Measurements from ENCODE around the gene ECD. TPM values are rescaled to one million over a fixed set of nuclear protein-coding genes. Genes with fewer than 3 reads are reported as not detected.

ECD gene
- total RNA-seq, 2 experiments from 2014 or later = 50.5 to 57.7 TPM

DNA sequence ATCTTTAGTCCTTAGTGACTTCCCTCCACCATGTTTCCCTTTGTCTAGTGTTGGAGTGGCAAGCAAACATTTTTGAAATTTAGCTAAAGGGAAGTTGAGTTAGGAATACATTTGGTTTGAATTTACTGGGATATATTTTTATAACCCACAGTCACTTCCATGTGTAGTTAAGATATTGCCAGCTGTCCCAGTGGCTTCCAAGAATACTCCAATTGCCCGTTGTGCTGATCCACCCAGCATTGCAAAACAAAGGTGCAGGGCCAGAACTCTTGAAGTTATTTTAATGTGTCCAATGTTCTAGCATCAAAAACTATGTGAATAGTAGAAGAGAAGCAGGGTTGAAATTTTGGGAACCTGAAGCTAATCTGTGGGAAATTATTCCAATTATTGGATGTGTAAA, 68.7 kb downstream of the ECD start:
- Histone ChIP-seq H3K27ac (ENCODE audit: low read depth in 1 of 2, low read length in 2 of 2) (no peak overlapping the region), H3K4me1 (ENCODE audit: insufficient read depth, low read length) (peaks cover 7% of the 10 kb centered on the region), H3K36me3 (ENCODE audit: insufficient read depth, low read length) (no peaks in the 10 kb centered on the region), H3K9me3 (ENCODE audit: control insufficient read depth in 1 of 2, insufficient read depth in 1 of 2, low read length in 2 of 2) (no peaks in the 10 kb centered on the region), H3K4me3 (ENCODE audit: low read length) (no peak overlapping the region), H3K27me3 (ENCODE audit: control insufficient read depth in 1 of 2, insufficient read depth in 2 of 2, low read length in 2 of 2) (no peaks in the 10 kb centered on the region)
- DNase-seq (no peak), ATAC-seq (ENCODE audit: poor library complexity) (no peak)
- Mint-ChIP-seq H3K4me3 (no peak overlapping the region), H3K9me3 (no peaks in the 10 kb centered on the region), H3K36me3 (ENCODE audit: low read depth) (peaks cover 22% of the 10 kb centered on the region), H3K27me3 (no peaks in the 10 kb centered on the region), H3K27ac (no peak overlapping the region), H3K4me1 (ENCODE audit: low read depth) (peaks cover 27% of the 10 kb centered on the region)
- CTCF ChIA-PET = interaction anchor here (1.2 to 4.3 kb wide), 3 partner anchors 10 to 65 kb away, joined by 3 to 28 read pairs (median 5); partner anchors contain the start of gene NUDT13
- POLR2A ChIA-PET = interaction anchor here (0.6 to 1.2 kb wide), 2 partner anchors 10 to 61 kb away, joined by 3 to 5 read pairs; no protein-coding TSS in a partner anchor
- TF ChIP-seq, protein P1, sequence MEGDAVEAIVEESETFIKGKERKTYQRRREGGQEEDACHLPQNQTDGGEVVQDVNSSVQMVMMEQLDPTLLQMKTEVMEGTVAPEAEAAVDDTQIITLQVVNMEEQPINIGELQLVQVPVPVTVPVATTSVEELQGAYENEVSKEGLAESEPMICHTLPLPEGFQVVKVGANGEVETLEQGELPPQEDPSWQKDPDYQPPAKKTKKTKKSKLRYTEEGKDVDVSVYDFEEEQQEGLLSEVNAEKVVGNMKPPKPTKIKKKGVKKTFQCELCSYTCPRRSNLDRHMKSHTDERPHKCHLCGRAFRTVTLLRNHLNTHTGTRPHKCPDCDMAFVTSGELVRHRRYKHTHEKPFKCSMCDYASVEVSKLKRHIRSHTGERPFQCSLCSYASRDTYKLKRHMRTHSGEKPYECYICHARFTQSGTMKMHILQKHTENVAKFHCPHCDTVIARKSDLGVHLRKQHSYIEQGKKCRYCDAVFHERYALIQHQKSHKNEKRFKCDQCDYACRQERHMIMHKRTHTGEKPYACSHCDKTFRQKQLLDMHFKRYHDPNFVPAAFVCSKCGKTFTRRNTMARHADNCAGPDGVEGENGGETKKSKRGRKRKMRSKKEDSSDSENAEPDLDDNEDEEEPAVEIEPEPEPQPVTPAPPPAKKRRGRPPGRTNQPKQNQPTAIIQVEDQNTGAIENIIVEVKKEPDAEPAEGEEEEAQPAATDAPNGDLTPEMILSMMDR (IDR thresholded peaks at IDR 0.05) = no peak
- intact Hi-C loops (cut with DNase I, micrococcal nuclease) = loop anchor here (1.0 to 5.0 kb wide), 4 partner anchors 11 to 398 kb away; partner anchors contain the start of genes CFAP70 (in 1 of the 2), DNAJC9 (in 1 of the 2), NUDT13 (in 1 of the 2) and PPP3CB (in 1 of the 2)

DNA sequence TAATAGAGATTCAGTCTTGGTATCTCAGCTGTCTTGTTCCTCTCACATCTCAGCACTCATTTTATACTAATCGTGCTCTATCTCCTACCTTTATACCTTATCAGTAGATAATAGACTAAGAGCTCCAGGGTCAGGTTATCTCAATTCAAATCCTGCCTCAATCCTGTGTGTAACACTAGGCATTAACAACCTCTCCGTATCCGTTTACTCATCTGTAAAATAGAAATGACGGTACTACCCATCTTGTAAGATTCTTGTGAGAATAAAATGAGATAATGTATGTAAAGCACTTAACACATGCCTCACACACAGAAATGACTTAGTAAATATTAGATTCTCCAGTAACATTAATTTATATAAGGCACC, 70.5 kb downstream of the ECD start:
- peaks cover 7% of the 10 kb centered on the region for H3K4me1 ChIP-seq (ENCODE audit: insufficient read depth, low read length)
- Mint-ChIP-seq H3K36me3 (ENCODE audit: low read depth) (peaks cover 17% of the 10 kb centered on the region), H3K4me3 (peak overlapping the region; percentile 94), H3K27ac (peak overlapping the region; percentile 87), H3K4me1 (ENCODE audit: low read depth) (peaks cover 36% of the 10 kb centered on the region), H3K9me3 (no peaks in the 10 kb centered on the region), H3K27me3 (no peaks in the 10 kb centered on the region)
- TF ChIP-seq, protein P1 (IDR thresholded peaks at IDR 0.05) = no peak
- H3K36me3 ChIP-seq (ENCODE audit: insufficient read depth, low read length) = no peaks in the 10 kb centered on the region
- no peaks in the 10 kb centered on the region for H3K27me3 ChIP-seq (ENCODE audit: control insufficient read depth in 1 of 2, insufficient read depth in 2 of 2, low read length in 2 of 2)
- intact Hi-C loops (cut with DNase I, micrococcal nuclease) = loop anchor here (2.0 to 5.0 kb wide), 5 partner anchors 14 to 400 kb away; partner anchors contain the start of genes CFAP70 (in 1 of the 2), DNAJC9 (in 1 of the 2), ECD (in 1 of the 2) and FAM149B1 (in 1 of the 2)
- CTCF ChIA-PET = interaction anchor here (0.6 to 4.3 kb wide), 16 partner anchors 12 to 155 kb away, joined by 3 to 28 read pairs (median 4); partner anchors contain the start of genes ECD, FAM149B1, MRPS16 and NUDT13
- H3K27ac ChIP-seq (ENCODE audit: low read depth in 1 of 2, low read length in 2 of 2) = peak overlapping the region; percentile 89 to 98
- POLR2A ChIA-PET = interaction anchor here (0.6 to 4.8 kb wide), 14 partner anchors 10 to 647 kb away, joined by 3 to 49 read pairs (median 6); partner anchors contain the start of genes DNAJC9, ECD, FAM149B1 and MCU
- DNase-seq = no peak
- peak overlapping the region; percentile 97 for H3K4me3 ChIP-seq (ENCODE audit: low read length)
- no peak for ATAC-seq (ENCODE audit: poor library complexity)
- no peaks in the 10 kb centered on the region for H3K9me3 ChIP-seq (ENCODE audit: control insufficient read depth in 1 of 2, insufficient read depth in 1 of 2, low read length in 2 of 2)

DNA sequence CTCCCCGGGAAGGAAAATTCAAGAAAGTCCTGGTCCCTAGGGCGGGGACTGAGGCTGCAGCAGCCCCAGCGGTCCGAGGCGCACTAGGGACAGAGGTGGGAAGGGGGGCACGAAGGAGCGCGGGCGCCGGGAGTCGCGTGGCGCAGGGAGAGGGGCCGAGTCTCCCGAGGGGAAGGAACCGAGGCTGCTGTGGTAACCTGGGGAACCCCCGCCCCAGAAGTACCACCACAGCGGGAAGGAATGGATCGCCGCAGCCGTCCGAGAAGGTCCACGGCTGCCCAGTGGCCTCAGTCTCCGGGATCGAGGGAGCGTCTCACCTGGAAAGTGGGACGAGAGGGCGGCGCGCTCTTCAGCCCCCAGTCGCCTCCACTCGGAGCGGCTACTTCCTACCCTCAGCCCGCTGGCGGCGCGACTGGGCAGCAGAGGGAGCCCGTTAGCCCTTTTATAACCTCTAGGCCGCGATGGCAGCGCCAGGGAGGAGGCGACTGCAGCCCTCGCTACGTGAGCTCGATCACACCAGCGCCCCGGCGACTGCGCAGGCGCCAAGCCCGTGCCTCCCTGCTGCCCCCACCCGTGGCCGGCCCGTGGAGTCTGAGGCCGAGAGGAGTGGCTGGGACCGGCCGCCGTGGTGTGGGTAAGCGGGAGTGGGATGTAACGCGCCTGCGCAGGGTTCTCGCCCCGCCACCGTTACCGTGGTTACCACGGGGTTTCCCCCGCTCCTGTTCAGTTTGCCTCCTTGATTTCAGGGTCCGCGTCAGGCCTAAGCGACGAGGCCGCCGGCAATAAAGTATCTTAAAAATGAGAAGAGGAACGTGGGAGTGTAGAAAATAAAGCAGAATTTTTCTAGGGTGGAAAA, 71.1 kb downstream of the ECD start, which contains the start of gene P4HA1:
Gene P4HA1 (minus strand): TSS at position 418 of the 856 bp plus-strand sequence. CDS start 21,983 bp downstream, outside the sequence.
- Histone ChIP-seq H3K4me3 (ENCODE audit: low read length) (peak within 1 kb of the TSS; percentile 97), H3K36me3 (ENCODE audit: insufficient read depth, low read length) (no peaks in the 10 kb centered on the region), H3K27ac (ENCODE audit: low read depth in 1 of 2, low read length in 2 of 2) (peak within 1 kb of the TSS; percentile 89 to 98), H3K27me3 (ENCODE audit: control insufficient read depth in 1 of 2, insufficient read depth in 2 of 2, low read length in 2 of 2) (no peaks in the 10 kb centered on the region), H3K9me3 (ENCODE audit: control insufficient read depth in 1 of 2, insufficient read depth in 1 of 2, low read length in 2 of 2) (no peaks in the 10 kb centered on the region), H3K4me1 (ENCODE audit: insufficient read depth, low read length) (peaks cover 7% of the 10 kb centered on the region)
- TF ChIP-seq, protein P1 (IDR thresholded peaks at IDR 0.05) = peak; percentile 79
- ChIA-PET CTCF (interaction anchor here (0.5 to 4.3 kb wide), 19 partner anchors 13 to 742 kb away, joined by 3 to 28 read pairs (median 4); partner anchors contain the start of genes DNAJB12, ECD, FAM149B1 and MRPS16), POLR2A (interaction anchor here (0.6 to 4.8 kb wide), 19 partner anchors 9 to 647 kb away, joined by 3 to 49 read pairs (median 6); partner anchors contain the start of genes ANXA7, DNAJC9, ECD and FAM149B1)
- DNase-seq = peak; percentile 93 to 100 (median 97)
- Mint-ChIP-seq H3K4me3 (peak within 1 kb of the TSS; percentile 94), H3K27me3 (no peaks in the 10 kb centered on the region), H3K9me3 (no peaks in the 10 kb centered on the region), H3K4me1 (ENCODE audit: low read depth) (peaks cover 41% of the 10 kb centered on the region), H3K36me3 (ENCODE audit: low read depth) (peaks cover 20% of the 10 kb centered on the region), H3K27ac (peak within 1 kb of the TSS; percentile 87)
- peak; percentile 84 for ATAC-seq (ENCODE audit: poor library complexity)
- intact Hi-C loops (cut with DNase I, micrococcal nuclease) = loop anchor here (1.0 to 5.0 kb wide), 6 partner anchors 14 to 401 kb away; partner anchors contain the start of genes CFAP70 (in 1 of the 2), DNAJC9 (in 1 of the 2), ECD (in 1 of the 2) and FAM149B1 (in 1 of the 2)
